IPS-18a (cell line): ENCODE measurements around the gene SPATA3.
"Not testable (repeated sequence)": the region's sequence is repeated elsewhere in the genome, so short reads cannot be mapped to it uniquely, and the experiment has no call there.

Source experiments
- H3K27ac ChIP-seq: one replicate; pipeline ENCODE4 v1.5.1; 2013; ENCODE audit warnings: low read length
- H3K27me3 ChIP-seq: one replicate; pipeline ENCODE4 v1.6.1; 2013; ENCODE audit warnings: mild to moderate bottlenecking, low read length; ENCODE audit not compliant: control insufficient read depth, insufficient read depth
- H3K36me3 ChIP-seq: one replicate; pipeline ENCODE4 v1.6.1; 2013; ENCODE audit warnings: low read depth, low read length; ENCODE audit not compliant: control insufficient read depth
- H3K4me1 ChIP-seq: one replicate; pipeline ENCODE4 v1.6.1; 2013; ENCODE audit warnings: low read depth, low read length; ENCODE audit not compliant: control insufficient read depth
- H3K4me3 ChIP-seq: one replicate; pipeline ENCODE4 v1.5.1; 2013; ENCODE audit warnings: low read length
- H3K9ac ChIP-seq: one replicate; pipeline ENCODE4 v1.6.1; 2013; ENCODE audit warnings: mild to moderate bottlenecking, low read length, moderate library complexity
- H3K9me3 ChIP-seq: one replicate; pipeline ENCODE4 v1.6.1; 2013; ENCODE audit warnings: low read depth, low read length; ENCODE audit not compliant: control insufficient read depth

SPATA3 gene

DNA sequence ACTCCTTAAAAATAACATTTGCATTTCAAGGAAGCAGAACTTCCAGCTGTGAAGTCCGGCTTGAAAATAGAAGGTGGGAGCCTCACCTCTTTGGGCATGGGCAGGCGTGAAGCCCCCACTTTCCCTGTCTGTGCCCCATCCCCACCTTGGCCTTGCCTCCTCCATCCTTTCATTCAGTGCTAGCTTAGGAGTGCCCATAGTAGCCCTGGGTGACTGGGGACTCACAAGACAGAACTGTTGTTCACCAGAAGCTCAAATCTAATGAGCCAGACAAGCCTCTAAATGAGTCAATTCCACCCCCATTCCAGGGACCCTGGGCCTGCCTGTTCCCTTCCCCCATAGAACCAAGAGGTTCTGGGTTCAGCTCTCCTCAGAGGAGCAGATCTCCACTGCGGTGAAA is 20.0 kb downstream of the SPATA3 start:
- Histone ChIP-seq H3K4me3 (no peak overlapping the region), H3K27me3 (no peaks in the 10 kb centered on the region), H3K9ac (no peak overlapping the region), H3K4me1 (peaks cover 10% of the 10 kb centered on the region), H3K9me3 (no peaks in the 10 kb centered on the region), H3K27ac (no peak overlapping the region), H3K36me3 (no peaks in the 10 kb centered on the region)

DNA sequence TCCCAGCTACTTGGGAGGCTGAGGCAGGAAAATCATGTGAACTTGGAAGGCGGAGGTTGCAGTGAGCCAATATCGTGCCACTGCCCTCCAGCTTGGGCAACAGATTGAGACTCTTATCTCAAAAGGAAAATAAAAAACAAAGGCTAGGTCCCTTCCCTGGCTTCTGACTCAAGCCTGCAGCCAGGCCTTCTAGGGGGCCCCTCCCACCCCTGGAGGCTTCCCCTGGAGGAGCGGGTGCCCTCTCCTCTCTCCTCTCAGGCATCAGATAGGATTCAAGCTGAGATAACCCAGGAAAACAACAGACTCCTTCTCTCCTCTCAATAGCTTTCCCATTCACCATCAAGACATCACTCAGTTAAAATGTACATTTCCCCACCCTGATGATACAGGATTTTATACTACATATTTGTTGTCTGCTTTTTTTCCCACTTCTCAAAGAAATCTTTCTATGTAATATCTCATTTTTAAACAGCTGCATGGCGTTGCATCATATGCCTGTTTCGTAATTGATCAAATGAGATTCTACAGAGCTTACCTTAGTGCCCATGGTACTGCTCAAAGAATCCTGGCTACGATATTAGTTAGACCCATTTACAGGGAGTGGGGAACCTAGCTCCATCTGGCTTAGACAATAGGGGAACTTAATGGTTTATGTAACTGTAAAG is 20.8 kb downstream of the SPATA3 start:
- Histone ChIP-seq H3K9ac (no peak overlapping the region), H3K9me3 (no peaks in the 10 kb centered on the region), H3K36me3 (no peaks in the 10 kb centered on the region), H3K27me3 (no peaks in the 10 kb centered on the region), H3K4me3 (no peak overlapping the region), H3K27ac (no peak overlapping the region), H3K4me1 (peaks cover 10% of the 10 kb centered on the region)

DNA sequence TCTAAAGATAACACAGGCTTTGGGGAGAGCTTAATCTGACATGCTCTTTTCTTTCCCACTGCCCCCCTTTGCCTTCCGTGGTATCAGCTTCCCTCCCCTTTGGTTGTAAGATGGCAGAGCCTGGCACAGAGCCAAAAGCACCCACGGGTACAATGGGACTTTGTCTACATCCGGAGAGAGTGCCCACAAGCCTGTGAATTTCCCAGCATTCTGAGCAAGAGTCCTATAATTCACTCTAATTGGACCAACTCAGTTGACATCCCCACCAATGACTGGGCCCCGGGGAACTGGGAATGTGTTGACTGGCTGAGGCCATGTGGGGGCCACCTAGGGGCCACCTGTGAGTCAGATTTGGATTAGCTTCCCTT is 21.3 kb downstream of the SPATA3 start:
- Histone ChIP-seq H3K4me1 (peaks cover 10% of the 10 kb centered on the region), H3K36me3 (no peaks in the 10 kb centered on the region), H3K4me3 (no peak overlapping the region), H3K9ac (no peak overlapping the region), H3K27me3 (no peaks in the 10 kb centered on the region), H3K9me3 (no peaks in the 10 kb centered on the region), H3K27ac (no peak overlapping the region)

DNA sequence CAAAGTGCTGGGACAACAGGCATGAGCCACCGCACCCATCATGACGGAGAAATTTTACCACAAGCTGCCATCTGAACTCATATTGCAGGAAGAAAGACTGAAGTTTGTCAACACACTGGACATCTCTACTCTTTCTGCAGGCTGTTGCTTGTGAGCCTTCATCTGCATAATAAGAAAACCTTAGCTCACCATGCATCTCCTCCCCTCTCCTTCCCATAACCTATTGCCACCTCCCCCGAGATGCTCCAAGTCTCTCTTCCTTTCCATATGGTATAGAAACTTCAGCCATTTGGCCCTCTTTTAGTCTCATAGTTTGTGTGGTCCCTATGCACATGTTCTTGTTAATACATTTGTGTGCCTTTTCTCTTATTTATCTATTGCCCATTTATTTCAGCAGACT is 22.3 kb downstream of the SPATA3 start:
- H3K4me1 ChIP-seq = peaks cover 10% of the 10 kb centered on the region
- H3K36me3 ChIP-seq = no peaks in the 10 kb centered on the region
- no peaks in the 10 kb centered on the region for H3K9me3 ChIP-seq
- H3K27ac ChIP-seq = no peak overlapping the region
- no peak overlapping the region for H3K9ac ChIP-seq
- H3K4me3 ChIP-seq = no peak overlapping the region
- H3K27me3 ChIP-seq = no peaks in the 10 kb centered on the region

DNA sequence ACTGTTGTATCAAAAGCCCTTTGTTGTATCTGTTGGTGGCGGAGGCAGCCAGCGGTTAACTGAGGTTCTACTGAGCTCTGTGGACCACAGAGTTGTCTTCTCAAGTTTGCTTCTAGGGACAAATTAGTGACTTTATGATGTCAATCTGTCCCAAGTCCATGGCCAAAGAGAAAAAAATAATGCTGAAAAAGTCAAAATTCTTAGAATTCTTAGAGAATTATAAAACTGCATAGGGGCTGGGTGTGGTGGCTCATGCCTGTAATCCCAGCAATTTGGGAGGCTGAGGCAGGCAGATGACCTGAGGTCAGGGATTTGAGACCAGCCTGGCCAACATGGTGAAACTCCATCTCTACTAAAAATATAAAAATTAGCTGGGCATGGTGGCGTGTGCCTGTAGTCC is 29.1 kb downstream of the SPATA3 start:
- not testable (repeated sequence) for H3K9ac ChIP-seq, H3K4me3 ChIP-seq

DNA sequence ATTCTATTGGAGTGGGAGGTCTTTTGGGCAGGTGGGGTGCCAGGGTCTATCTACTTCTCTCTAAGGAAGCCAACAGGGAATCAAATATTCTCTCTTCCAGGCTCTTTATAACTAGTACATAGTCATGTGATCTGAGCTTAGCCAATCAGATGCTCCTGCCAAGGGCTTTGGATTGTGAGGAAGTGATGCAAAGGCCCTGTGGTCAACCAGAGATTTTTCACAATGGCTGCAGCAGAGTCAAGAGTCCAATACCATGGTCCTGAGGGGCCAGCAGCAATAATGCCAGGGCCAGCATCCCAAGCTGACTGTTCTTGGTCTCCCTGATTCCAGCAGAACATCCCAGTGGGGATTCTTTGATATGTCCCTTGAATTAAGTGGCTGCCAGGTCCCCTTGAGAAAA is 33.0 kb downstream of the SPATA3 start:
- Histone ChIP-seq H3K27me3 (peaks cover 4% of the 10 kb centered on the region), H3K9me3 (no peaks in the 10 kb centered on the region), H3K27ac (no peak overlapping the region), H3K4me3 (no peak overlapping the region), H3K4me1 (no peaks in the 10 kb centered on the region), H3K9ac (no peak overlapping the region), H3K36me3 (no peaks in the 10 kb centered on the region)

More for the DNA sequence above, 29.1 kb downstream of the SPATA3 start:
- H3K9me3 ChIP-seq, H3K36me3 ChIP-seq, H3K27ac ChIP-seq, H3K27me3 ChIP-seq, H3K4me1 ChIP-seq: not testable (repeated sequence)

DNA sequence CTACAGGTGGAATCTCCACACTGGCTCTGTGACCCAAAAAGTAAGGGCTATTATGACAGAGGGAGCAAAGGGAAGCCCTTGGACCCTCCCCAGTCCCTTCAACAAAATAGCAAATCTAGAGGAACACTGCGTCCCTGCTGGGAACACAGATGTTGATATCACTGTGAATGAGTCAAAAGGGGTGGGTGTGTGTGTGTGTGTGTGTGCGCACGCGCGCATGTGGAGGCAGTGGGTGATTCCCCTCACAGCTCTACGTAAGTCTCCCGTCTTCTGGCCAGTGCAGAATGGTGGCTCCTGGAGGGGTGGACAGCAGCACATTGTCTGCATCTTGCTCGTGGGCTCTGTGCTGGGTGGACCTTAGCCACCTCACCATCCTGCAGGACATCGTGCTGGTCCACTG is 33.6 kb downstream of the SPATA3 start:
- no peak overlapping the region for H3K4me3 ChIP-seq
- no peaks in the 10 kb centered on the region for H3K4me1 ChIP-seq
- no peak overlapping the region for H3K9ac ChIP-seq
- H3K27ac ChIP-seq = no peak overlapping the region
- peaks cover 10% of the 10 kb centered on the region for H3K27me3 ChIP-seq
- no peaks in the 10 kb centered on the region for H3K36me3 ChIP-seq
- H3K9me3 ChIP-seq = no peaks in the 10 kb centered on the region

DNA sequence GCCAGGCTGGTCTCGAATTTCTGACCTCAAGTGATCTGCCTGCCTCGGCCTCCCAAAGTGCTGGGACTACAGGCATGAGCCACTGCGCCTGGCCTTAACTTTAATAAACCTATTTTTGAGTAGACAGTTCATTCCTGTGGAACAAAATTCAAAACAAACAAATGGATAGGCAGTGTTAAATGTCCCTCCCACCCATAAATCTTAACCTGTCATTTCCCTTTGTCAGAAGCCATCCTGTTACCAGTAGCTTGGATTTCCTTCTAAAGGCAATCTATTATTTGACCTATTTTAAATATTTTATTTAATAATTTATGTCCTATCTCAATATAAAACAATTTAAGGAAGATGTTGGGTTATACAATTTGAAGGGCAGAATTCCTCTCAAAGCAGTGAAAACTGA is 34.8 kb downstream of the SPATA3 start:
- H3K27me3 ChIP-seq = peaks cover 16% of the 10 kb centered on the region
- no peaks in the 10 kb centered on the region for H3K4me1 ChIP-seq
- no peak overlapping the region for H3K27ac ChIP-seq
- no peak overlapping the region for H3K4me3 ChIP-seq
- no peaks in the 10 kb centered on the region for H3K36me3 ChIP-seq
- no peak overlapping the region for H3K9ac ChIP-seq
- H3K9me3 ChIP-seq = no peaks in the 10 kb centered on the region

DNA sequence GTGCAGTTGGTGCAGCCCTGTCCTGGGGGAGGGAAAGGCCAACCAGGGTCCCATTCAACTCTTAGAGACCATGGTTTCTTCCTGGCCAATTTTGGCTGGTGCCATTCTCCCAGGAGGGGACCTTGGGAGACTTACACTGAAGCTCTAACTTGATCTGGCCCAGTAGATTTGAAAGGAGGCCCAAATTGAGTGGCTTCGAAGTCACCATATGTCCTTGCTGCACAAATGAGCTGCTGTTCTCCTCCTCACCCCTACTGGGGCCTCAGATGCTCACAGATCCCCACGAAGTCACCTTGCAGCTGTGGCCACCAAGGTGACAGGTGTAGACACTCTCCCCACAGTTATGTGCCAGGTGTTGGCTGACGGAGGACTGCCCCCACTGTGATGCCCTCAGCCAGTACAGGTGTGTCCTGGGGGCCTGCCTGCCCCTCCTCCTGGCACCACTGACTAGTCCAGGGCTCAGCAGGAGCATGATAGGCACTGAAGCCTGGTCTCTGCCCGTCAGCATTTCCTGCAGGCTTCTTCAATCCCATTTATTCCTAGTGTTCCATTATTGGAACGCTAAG is 36.7 kb downstream of the SPATA3 start:
- H3K4me3 ChIP-seq = no peak overlapping the region
- H3K4me1 ChIP-seq = no peaks in the 10 kb centered on the region
- H3K27ac ChIP-seq = no peak overlapping the region
- H3K36me3 ChIP-seq = no peaks in the 10 kb centered on the region
- H3K9me3 ChIP-seq = no peaks in the 10 kb centered on the region
- H3K27me3 ChIP-seq = peaks cover 32% of the 10 kb centered on the region
- no peak overlapping the region for H3K9ac ChIP-seq

DNA sequence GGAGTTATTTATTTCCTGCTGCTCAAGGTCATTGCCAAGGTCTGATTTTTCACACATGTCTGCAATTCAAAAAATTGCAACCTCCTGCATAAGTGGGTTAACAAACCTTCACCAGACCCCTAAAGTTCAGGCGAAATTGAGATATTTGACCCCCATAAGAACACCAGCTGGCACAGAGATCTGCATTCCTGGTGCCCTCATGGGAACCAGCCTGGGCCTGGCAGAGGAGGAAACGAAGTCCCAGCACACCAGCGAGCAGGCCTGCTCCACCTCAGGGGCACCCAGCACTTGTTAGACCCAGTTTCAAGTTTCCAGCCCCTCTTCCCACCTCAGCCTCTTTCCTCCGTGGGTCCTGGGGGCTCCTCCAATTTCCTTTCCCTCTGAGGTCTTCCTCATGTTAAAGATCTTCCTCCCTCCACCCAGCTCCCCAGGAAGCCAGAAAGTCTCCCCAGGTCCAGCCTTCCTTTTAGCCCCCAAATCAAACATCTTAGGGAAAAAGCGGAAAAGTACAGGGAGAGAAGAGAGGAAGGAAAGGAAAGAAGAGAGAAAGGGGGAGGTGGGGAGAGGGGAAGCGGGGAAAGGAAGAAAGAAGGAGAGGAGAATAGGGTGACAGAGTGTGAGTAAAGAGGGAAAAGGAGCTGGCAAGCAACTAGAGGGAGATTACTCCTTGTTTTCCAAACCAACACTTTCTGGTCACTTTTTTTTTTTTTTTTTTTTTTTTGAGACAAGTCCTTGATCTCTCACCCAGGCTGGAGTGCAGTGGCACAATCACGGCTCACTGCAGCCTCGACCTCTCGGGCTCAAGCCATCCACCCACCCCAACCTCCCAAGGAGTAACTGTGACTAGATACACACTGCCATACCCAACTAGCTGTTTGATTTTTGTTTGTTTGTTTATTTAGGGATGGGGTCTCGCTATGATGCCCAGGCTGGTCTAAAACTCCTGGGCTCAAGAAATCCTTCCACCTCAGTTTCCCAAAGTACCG is 37.5 kb downstream of the SPATA3 start:
- H3K27me3 ChIP-seq = peaks cover 38% of the 10 kb centered on the region
- H3K9me3 ChIP-seq = no peaks in the 10 kb centered on the region
- no peaks in the 10 kb centered on the region for H3K36me3 ChIP-seq
- H3K4me1 ChIP-seq = no peaks in the 10 kb centered on the region
- H3K27ac ChIP-seq = no peak overlapping the region
- H3K9ac ChIP-seq = no peak overlapping the region
- no peak overlapping the region for H3K4me3 ChIP-seq

DNA sequence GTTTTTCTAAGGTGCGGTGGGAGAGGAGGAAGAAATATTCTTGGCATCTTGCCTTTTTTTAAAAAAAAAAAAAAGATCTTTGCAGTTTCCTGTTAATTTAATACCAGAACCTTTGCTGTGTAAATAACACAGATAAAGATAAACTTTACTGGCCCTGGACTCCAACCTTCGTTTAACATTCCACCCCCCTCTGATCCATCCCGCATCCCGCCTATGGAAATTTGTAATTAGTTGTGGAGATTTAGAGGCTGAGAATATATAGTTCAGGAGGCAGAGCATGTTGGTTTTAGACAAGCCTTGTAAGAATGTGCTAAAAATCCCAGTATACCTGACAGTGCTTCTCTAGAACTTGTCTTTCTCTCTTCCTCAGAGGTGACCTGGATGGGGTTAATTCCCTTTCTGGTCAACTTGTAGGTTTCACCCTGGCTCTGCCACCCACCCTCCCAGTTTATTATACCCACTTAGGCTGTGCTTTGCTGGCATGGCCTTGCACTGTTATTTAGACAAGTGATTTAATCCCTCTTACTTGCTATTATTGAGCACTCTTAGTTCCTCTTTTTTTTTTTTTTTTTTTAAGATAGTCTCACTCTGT is 38.5 kb downstream of the SPATA3 start:
- Histone ChIP-seq H3K9me3 (no peaks in the 10 kb centered on the region), H3K36me3 (no peaks in the 10 kb centered on the region), H3K9ac (no peak overlapping the region), H3K4me1 (no peaks in the 10 kb centered on the region), H3K27ac (no peak overlapping the region), H3K4me3 (no peak overlapping the region), H3K27me3 (peaks cover 47% of the 10 kb centered on the region)
